Stimulated activated CD4-positive, alpha-beta T cell treated with anti-CD3 and anti-CD28 coated beads, Interleukin-15, amount 100 ng/mL, for 1 hour (primary cell): ENCODE results near the gene BCL6.

Experiments
- DNase-seq, 2 donors: peaks; one replicate each; pipeline ENCODE4 v3.0.0-alpha.2; 2020; ENCODE audit warnings: low read depth in 1 of 2, low spot score in 1 of 2

BCL6 gene

DNA sequence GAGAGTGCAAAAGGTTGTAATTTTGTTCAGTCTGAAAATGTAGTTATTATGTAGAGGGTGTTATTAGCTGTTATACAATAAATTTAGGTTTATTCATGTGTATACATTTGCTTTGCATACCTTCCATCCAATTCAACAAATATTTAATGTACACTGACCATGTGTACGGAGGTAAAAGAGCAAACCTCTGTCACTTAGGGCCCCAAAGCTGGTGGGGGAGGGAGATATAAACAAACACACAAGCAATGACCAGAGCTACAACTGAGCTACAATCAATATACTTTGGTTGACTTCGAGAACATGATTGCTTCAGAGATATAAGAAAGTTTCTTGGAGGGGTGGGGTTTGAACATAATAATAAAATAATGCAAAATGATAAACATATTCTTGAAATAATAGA is 17.5 kb upstream of the BCL6 start:
- DNase-seq: no peak

DNA sequence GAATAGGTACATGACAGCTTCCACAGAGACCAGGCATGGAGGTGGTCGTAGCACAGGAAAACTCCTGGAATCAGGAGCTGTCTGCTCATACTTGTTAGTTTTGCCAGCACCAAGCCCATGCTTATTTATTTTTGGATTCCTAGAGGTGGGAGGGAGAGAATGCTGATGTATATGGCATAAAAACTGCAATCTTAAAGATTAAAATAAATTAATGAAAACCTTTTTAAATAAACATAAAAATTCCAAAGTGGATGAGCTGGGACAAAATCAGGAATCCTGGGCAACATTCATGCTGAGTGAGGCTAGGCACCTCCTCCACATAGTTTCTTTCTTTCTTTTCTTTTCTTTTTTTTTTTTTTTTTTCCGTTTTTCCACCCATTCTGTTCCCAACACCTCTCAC is 14.3 kb upstream of the BCL6 start:
- no peak for DNase-seq

DNA sequence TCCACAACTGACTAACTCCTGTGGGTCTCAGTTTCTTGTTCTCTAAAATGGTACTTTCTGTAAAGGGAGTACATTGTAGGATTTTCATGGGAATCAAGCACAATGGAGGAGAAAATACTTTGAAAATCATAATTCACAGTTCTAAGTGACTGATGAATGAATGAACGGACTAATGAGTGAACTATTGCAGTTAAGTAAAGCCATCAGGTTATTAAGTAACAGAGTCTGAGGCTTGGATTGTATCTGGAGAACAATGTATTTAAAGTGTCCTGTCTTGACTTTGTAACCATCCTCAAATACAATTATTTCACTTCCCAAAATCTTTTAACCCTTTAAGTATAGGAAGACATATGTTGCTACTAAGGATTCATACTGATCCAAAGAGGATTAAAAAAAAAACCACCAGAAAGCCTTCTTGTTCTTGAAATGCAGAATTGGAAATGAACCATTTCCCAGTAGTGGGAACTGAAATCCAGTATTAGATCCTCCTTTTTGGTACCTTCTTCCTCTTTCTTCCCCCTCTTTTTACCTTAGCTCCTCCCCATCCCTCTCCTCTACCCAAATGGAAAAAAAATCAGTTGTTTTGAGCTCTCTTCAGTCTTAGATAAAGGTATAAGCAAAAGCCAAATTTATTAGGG is 13.2 kb upstream of the BCL6 start:
- DNase-seq: no peak

DNA sequence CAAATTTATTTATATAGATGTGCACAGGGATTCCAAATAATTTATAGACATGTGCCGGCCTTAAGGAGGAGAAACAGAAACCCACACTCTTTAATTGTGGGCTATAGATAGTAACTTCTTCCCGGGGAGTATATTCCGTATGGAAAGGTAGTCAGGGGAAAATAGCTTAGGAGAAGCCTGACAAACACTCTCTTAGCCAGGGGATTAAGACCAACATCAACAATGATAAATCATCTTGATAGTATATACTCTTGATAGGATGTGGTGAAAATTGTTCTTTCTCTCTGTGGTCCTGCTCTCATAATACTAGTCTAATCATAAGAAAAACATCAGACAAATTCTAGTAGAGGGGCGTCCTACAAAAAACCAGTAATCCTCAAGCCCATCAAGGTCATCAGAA is 8.2 kb upstream of the BCL6 start:
- no peak for DNase-seq

DNA sequence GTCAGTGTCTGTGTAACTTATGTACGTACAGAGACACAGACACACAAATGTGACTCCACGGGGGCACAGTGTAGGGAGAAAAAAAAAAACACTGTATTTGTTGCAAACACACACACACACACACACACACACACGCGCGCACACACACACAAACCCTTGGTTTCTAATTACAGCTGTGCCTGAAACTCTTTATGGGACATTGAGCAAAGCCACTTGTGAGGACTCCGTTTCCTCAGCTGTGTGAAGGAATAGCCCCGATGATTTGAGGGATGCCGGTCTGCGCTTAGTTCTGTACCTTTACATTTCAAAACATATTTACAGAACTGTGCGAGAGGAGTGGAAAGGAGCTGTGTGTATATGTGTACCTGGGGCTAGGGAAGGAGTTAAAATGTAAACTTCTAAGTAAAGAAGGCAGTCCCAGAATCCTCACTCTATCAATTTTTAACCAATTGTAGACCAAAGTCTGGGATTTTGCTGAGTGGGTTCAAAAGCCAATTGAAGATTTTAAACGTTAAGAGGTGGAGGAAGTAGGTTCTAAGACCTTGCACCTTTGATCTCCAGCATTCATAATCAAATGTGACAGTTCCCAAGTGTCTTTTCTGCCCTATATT is 5.3 kb upstream of the BCL6 start:
- DNase-seq: no peak

DNA sequence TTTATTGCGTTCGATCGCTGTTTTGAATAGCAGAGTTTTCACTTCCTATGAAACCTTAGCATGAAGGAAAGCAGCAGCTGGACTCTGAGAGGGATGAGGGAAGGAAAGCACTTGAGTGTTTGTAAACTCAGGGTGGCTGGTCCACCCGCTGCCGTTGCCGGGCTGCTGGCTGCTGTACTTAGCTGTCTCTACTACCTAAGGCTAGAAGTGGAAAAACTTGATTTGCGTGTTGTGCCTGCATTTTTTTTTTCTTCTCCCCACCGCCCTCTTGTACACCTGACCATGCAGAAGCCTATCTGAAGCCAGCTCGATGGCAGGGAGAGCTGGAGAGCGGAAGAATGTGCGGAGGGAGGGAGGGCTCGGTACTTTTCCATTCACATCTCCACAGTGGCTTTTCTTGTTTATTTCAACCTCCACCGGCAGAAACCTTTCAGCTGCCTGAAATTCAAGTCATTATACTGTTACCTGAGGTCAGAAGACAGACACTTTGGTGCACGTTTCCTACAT is 4.8 kb upstream of the BCL6 start:
- no peak for DNase-seq

DNA sequence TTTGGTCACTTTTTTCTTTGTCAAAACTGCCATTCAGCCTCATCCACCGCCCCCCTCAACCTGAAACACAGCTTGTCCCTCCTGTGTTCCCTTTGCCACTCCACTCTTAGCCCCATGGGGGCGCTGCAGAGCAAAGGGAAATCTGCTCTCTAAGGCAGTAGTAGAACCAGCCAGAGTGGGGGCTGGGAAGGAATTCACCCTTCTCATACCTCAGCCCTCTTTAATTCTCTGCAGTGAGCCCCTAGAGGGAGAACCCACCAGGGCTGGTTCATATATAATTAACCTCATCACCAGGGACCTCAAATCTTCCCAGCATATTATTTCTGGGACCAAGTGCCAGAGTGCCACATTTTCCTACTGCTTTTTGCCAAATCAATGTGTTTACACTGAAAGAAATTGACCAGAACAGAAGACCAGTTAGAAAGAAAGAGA is 2.8 kb upstream of the BCL6 start:
- DNase-seq: peak; percentile 79 to 87

DNA sequence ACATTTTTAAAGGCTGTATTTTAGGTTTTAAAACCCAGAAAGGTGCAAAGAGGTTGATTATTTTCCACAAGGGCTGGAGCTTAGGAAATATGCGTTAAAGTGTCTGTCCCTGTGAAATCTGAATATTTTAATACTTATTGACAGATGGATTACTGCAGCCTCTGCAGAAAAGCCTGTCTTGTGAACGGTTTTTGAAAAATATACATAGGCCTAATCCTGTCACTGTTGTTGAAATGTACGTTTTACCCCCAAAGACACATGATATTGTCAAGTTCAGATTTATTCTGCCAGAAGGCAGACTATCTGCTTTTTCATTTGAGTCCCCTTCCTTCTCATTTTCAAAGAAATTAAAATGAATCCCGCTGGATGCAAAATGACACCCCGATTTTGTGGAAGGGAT is 2.2 kb upstream of the BCL6 start:
- DNase-seq: no peak

DNA sequence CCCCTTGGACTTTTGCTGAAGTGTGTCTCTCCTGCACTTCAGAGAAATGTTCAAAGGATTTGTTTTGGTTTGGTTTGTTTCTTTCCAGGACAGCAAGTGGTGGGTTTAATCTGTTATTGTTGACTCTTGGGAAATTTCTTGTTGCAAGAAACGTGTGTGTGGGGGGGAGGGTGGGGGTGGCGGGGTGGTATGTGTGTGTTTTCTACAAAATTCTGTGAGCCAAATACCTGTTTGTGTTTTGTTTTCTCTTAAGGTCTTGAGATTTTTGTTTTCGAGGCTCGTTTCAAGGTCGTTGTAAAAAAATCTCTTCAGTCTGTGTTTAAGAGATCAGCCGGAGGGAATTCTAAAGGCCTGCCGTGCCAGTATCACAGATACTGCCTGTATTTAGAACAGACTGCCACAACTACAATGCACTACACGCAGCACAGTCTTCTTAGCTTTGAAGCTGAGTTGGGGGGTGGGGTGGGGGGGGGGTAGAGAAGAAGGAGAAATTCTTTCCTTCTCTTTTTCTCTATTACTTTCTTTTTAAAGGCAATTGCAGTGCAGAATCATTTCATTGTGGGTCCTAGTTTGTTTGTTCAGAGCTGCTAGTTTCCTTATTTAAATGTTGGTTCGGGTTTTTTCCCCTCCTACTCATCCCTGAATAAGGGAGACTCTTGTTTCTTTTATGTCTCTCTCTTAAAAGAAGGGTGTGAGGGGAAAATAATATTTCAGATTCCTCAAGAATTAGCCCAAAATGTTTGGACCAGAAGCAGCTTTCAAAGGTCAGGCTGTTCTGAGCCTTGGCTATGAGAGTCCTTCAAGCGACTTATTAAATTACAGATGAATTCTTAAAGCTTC is 1.4 kb upstream of the BCL6 start:
- no peak for DNase-seq

DNA sequence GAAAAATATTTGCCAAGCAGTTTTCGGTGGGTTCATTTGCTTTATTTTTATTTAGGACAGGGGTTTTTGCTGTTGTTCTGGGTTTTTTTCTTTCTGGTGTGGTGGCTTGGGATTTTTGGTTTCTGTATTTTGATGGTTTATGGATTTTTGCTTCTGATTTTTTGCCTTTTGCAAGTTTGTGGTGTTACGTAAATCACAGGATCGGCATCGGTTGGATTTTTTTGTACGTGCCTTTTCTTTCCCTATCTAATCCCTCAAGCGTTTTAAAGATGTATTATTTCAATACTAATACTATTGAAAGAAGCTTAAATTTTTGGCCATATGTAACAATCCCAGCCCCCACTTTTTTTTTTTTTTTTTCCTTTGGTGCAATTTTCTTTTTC is 782 bp upstream of the BCL6 start:
- DNase-seq: no peak

DNA sequence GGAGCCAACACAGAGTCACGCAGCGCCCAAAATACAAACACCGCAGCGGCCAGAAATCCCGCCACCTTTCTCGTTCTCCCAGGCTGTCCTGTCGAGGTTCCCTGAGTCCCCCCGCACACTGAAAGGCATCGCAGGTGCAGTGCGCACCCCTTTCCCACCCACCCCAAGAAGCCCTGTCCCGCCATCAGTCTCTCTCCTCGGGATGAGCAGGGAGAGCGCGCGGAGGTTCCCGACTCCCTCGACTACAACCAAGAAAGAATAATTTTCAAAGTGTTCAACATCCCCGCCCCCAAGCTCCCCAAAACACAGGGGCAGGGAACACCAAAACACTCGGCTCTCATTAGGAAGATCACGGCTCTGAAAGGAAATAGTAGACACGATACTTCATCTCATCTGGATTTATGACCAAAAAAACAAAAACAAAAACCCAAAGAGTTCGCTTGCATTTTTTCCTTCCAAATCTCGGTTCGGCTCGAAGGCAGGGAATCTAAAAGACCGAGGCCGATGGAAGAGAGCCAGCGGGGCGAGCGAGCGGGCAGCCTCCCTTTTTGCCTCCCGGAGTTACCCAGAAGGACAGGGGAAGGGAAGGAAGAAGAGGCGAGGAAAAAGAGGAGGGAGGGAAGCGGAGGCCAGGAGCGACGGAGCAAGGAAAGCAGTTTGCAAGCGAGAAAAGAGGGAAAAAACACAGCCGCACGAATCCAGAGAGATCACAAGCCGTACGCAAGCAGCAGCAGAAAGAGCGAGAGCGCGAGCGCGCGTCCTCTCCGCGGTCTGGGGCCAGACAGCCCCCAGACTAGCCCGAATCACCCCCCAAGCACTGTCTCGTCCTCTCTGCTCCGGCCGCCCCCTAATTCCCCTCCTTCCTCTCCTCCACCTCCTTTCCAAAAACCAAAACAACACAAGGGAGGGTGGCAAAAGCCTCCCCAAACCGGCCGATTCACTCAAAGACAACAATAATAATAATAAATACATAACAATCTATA is 808 bp downstream of the BCL6 start:
- DNase-seq: peak in 1 of 2 donors; percentile 35

DNA sequence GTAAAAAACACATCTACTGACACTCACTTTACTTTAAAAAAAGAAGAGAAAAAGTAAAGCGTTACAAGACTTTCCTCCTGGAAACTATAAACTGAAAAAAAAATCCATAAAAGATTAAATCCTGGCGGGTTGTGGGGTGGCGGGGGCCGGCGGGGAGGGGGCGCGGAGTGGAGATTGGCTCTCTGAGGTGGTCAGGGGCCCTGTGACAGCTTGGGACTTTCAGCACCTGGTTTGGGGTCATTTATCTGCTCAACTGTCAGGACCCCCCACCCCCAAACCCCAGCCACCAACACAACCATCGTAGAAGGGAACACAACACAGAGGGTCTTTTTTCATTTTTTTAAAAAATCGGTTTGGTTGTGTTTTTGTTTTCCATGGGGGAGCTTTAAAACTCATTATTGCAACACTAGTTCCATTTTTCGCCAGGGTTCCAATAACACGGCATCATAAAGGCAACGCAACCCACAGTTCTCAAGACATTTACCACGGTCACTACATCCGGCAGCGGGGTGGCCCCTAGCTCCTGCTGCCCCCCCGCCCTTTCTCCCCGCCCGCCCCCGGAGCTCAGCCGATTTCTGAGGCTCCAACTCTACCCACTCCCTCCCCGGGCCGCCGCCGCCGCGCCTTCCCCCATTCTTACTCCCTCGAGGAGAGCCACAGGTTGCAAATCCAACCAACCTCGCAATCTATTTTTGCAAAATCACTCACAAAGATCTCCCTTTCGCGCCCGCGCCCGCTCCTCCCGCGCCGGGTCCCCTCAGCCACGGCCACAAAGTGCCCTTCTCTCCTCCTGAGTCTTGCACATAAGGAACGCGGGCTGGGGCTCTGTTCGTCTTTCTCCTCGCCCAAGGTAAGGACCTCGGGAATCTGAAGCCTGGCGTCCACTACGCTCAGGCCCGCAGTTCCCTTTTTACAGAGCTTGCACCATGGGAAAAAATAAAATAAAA is 1.8 kb downstream of the BCL6 start:
- peak; percentile 16 to 54 for DNase-seq

DNA sequence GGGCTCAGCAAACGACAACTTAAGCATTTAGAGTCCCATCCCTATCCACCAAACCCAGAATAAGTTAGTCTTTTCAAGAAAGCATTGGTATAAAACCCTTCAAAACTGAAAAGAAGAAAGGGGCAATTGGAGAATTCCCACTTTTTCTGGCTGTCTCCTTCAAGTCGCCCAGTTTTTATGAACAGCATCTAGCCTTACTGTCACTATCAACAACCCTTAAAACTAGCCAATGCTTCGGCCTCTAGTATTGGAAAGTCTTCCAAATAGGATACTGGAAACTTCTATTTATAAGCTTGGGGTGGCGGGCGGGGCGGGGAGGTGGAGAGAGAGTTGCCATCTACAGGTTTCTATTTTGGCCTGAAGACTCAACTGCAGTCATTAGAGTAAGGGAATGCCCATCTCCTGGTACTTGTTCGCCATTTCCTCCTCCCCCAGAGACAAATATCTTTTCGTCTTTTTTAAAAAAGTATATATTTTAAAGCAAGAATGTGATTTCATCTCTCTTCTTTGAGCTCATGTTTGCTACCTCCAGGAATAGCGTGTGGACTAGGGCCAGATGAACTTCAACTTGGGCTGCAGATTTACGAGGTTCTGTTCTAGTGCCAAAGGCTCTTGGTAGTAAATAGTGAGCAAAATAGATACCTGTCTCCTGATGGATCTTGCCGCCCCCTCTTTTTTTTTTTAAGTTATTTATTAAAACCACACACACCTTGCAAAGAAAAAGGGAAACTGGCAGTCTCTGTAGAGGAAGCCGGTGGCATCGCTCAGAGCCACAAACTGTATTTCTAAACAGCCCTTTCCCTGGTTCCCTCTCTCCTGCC is 2.7 kb downstream of the BCL6 start:
- no peak for DNase-seq

DNA sequence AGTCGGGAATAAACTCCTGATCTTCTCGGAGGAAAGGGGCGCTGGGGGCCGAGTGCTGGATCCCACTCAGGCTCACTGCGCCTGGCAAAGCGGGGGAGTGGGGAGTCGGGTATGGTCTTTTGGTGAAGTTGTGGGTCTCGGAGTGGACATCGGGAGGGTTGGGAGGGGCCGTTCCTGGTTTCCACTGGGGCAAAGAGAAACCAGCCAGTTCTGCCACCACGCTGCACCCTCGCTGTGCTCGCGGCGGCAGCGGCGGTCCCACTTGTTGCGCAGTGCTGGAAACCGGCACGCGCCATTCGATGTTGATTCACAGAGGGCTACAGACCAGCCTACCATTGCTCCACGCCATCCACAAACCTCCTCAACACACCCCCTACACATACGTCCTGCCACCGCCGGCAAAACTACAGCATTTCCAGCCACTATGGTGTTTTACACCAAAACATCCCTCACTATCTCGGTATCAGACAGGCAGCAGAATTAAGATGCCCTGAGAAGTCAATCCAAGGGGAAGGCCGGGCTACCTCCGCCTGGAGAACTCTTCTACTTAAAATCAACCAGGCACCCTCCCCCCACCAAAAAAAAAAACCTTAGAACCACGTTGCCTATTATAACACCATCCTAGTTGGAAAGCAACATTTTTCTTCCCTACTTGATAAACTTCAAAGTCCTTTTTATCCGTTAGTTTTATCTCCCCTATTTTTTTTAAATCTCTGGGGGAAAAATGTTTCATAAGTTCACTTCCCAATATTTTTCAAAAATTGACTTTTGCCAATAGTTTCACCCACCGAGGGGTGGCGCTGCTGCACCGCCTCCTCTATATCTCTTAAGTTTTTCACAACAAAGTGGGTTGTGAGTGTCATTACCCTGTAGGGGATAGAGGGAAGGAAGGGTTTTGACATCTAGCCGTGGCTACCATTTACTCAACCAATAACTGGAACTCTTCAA is 3.6 kb downstream of the BCL6 start:
- peak; percentile 51 to 64 for DNase-seq

DNA sequence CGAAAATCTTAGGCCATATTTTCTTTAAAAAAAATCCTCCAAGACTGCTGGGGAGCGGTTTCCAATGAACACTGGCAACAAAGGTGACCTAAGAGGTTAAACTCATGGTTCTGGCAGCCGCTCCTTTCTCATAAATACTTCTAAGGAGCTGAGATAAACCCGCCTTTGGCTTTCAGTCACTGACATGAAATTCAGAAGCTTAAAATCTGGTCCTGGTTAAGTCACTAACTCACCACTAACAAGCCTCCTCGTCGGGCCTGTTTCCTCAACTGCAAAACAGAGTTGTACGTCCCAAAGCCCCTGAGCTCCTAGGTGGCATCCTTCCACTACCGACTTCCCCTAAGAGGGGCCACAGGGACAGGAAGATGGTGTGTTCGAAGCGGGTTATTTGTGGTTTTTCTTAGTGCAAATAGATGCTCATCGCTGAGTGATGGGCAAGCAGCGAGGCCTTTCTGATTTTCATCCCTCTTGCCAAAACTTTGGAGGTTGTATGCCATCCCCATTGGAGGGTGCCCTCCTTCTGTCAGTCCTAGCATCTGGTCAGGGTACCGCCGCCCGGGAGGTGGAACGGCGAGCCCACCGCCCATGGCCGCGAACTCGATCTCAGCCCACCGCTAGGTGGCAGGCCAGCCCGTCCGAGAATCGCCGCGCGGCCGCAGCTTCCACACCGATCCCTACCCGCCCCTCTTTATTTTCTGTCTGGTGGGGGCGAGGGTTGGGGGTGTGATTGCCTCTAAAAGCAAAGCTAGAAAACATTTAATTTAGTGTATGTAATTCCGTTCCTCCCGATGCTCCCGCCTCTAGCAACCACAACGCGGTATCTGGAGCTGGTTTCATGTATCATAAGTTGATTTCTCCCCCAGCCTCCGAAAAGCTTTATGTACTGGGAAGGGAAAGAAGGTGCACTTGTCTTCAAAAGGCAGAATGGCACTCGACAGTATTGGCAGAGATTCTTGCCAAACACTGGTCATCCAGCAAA is 4.6 kb downstream of the BCL6 start:
- DNase-seq: peak; percentile 51 to 64

DNA sequence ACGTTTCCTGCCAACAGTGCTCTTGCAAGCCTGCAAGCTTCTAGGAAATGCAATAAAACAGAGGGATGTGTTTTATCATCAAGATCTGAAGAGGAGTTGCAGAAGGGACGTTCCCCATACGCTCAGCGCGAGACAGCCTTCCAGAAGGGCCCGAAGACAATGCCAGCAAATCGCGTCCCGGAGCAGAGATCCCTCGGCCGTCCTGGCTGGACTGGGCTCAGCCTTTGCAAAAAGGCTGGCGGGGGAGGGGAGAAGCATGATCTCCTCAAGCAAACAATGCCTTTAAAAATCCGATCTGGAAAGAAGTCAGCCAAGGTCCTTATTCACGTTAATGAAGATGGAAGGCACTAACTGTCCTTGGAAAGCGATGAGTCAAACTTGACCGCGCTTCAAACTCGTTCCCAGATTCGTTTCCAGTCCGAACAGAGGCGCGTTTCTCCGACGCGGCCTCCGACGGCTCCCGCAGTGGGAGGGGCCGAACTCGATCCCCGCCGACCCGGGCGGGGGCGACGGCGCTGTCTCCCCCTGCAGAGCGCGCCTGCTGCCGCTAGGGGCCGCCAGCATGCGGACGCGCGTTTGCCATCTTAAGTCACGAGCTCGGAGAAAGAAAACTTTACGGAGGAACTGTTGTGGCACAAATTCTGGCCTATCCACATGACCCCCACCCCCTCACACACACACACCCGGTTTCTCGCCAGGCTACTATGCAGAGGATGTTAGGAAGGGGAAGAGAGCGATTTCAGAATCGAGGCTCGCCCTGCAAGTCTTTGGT is 5.5 kb downstream of the BCL6 start:
- DNase-seq: peak; percentile 71 to 72
